HEK293 (cell line): ENCODE results near the gene ANKS6.
A peak's percentile ranks its signal among the peaks of the same experiment; 100 is the strongest.

Experiments
- CTCF ChIA-PET: fragments of 350-600 bp; formaldehyde crosslinking; extraction: SDS; loops from one replicate; lab custom pipeline; 2021; ENCODE audit warnings: antibody characterized with exemption; lab: Yijun Ruan, JAX
- POLR2A ChIA-PET: fragments of 300-600 bp; formaldehyde crosslinking; extraction: SDS; loops from one replicate; lab custom pipeline; 2020; ENCODE audit warnings: antibody characterized with exemption, inconsistent platforms; lab: Yijun Ruan, JAX
- H3K27ac ChIP-seq: fragments of 200-500 bp; sonication (Bioruptor generic); 2 replicates; pipeline ENCODE4 v1.5.1; 2014; ENCODE audit warnings: low read depth, low read length, control low read depth, inconsistent platforms; ENCODE audit errors: extremely low read depth
- H3K36me3 ChIP-seq, 2 experiments: fragments of 200-500 bp in 1 of 2; sonication (Bioruptor generic) in 1 of 2; 1 replicate in 1 of 2; 2 replicates in 1 of 2; pipeline ENCODE4 v1.5.1; 2014 to 2017; ENCODE audit warnings: inconsistent platforms in 2 of 2, low read length in 2 of 2; ENCODE audit not compliant: control insufficient read depth in 2 of 2, insufficient read depth in 1 of 2
- H3K4me1 ChIP-seq: fragments of 200-500 bp; sonication (Bioruptor generic); 2 replicates; pipeline ENCODE4 v1.5.1; 2014; ENCODE audit warnings: mild to moderate bottlenecking, low read length, inconsistent platforms; ENCODE audit not compliant: control insufficient read depth, insufficient read depth
- H3K4me3 ChIP-seq: 2 replicates; pipeline ENCODE4 v1.5.1; 2011; ENCODE audit warnings: low read depth, mild to moderate bottlenecking, control low read depth, low read length, moderate library complexity
- H3K9me3 ChIP-seq: fragments of 200-500 bp; sonication (Bioruptor generic); 2 replicates; pipeline ENCODE4 v1.5.1; 2014; ENCODE audit warnings: low read depth, low read length, inconsistent platforms; ENCODE audit not compliant: control insufficient read depth, insufficient read depth
- ATF2 ChIP-seq: fragments of 450-650 bp; formaldehyde crosslinking; IDR thresholded peaks from 2 replicates; pipeline ENCODE4 v1.5.1; 2016; ENCODE audit warnings: missing biosample characterization, missing genetic modification characterization, low read depth
- BCL11A ChIP-seq: fragments of 450-650 bp; formaldehyde crosslinking; IDR thresholded peaks from 2 replicates; pipeline ENCODE4 v1.5.1; 2016; ENCODE audit warnings: low read depth, missing biosample characterization, missing genetic modification characterization
- HOXA7 ChIP-seq: sonication (generic); formaldehyde crosslinking; IDR thresholded peaks from 2 replicates; pipeline ENCODE4 v1.8.1; 2022; ENCODE audit warnings: missing genetic modification reagents, borderline replicate concordance
- KLF17 ChIP-seq: fragments of 450-650 bp; formaldehyde crosslinking; IDR thresholded peaks from 2 replicates; pipeline ENCODE4 v1.5.1; 2016; ENCODE audit warnings: missing biosample characterization, missing genetic modification characterization
- OSR2 ChIP-seq: fragments of 450-650 bp; formaldehyde crosslinking; IDR thresholded peaks from 2 replicates; pipeline ENCODE4 v1.5.1; 2016; ENCODE audit warnings: missing biosample characterization, missing genetic modification characterization
- PRDM1 ChIP-seq: fragments of 450-650 bp; formaldehyde crosslinking; IDR thresholded peaks from 2 replicates; pipeline ENCODE4; 2016; ENCODE audit warnings: missing biosample characterization, missing genetic modification characterization
- REPIN1 ChIP-seq: fragments of 450-650 bp; formaldehyde crosslinking; IDR thresholded peaks from 2 replicates; pipeline ENCODE4 v1.5.1; 2017; ENCODE audit warnings: missing biosample characterization, missing genetic modification characterization, low read depth
- ZBTB11 ChIP-seq: fragments of 450-650 bp; formaldehyde crosslinking; conservative IDR thresholded peaks from 2 replicates; pipeline ENCODE4 v1.5.1; 2016; ENCODE audit warnings: low read depth, missing biosample characterization, missing genetic modification characterization
- ZBTB21 ChIP-seq: fragments of 450-650 bp; formaldehyde crosslinking; IDR thresholded peaks from 2 replicates; pipeline ENCODE4 v1.5.1; 2017; ENCODE audit warnings: missing biosample characterization, missing genetic modification characterization
- ZIC2 ChIP-seq: fragments of 450-650 bp; formaldehyde crosslinking; IDR thresholded peaks from 2 replicates; pipeline ENCODE4 v1.5.1; 2016; ENCODE audit warnings: missing biosample characterization, missing genetic modification characterization
- ZNF146 ChIP-seq: fragments of 450-650 bp; formaldehyde crosslinking; IDR thresholded peaks from 2 replicates; pipeline ENCODE4 v1.5.1; 2016; ENCODE audit warnings: missing biosample characterization, missing genetic modification characterization
- ZNF335 ChIP-seq: fragments of 450-650 bp; formaldehyde crosslinking; conservative IDR thresholded peaks from 2 replicates; pipeline ENCODE4 v1.5.1; 2016; ENCODE audit warnings: missing biosample characterization, missing genetic modification characterization
- ZNF366 ChIP-seq: fragments of 450-650 bp; formaldehyde crosslinking; conservative IDR thresholded peaks from 2 replicates; pipeline ENCODE4 v1.5.1; 2016; ENCODE audit warnings: missing biosample characterization, missing genetic modification characterization
- ZNF416 ChIP-seq: fragments of 450-650 bp; formaldehyde crosslinking; IDR thresholded peaks from 2 replicates; pipeline ENCODE4 v1.5.1; 2016; ENCODE audit warnings: missing biosample characterization, missing genetic modification characterization
- ZNF621 ChIP-seq: fragments of 450-650 bp; formaldehyde crosslinking; IDR thresholded peaks from 2 replicates; pipeline ENCODE4 v1.5.1; 2017; ENCODE audit warnings: missing biosample characterization, missing genetic modification characterization
- ZNF626 ChIP-seq: fragments of 450-650 bp; sonication (Bioruptor Pico); formaldehyde crosslinking; IDR thresholded peaks from 2 replicates; pipeline ENCODE4 v1.5.1; 2018; ENCODE audit warnings: missing biosample characterization, missing genetic modification characterization, inconsistent platforms
- ZNF707 ChIP-seq: fragments of 450-650 bp; formaldehyde crosslinking; IDR thresholded peaks from 2 replicates; pipeline ENCODE4 v1.5.1; 2016; ENCODE audit warnings: missing biosample characterization, missing genetic modification characterization

Gene ANKS6

GRCh38 chr9:98811051-98811650 lies 14.8 kb upstream of the ANKS6 start:
- no peaks in the 10 kb centered on the region for H3K36me3 ChIP-seq
- H3K27ac ChIP-seq = no peak overlapping the region
- ChIA-PET POLR2A (no interaction called here), CTCF (no interaction called here)
- H3K4me3 ChIP-seq = no peak overlapping the region
- peak; percentile 40; the same call in 1 of the 2 replicates for TF ChIP-seq ZNF366 (tag by site-specific recombination)
- peak; percentile 47; the same call in 1 of the 2 replicates for TF ChIP-seq PRDM1
- TF ChIP-seq KLF17 (tag by site-specific recombination) = no peak
- peak; percentile 31; the same call in 1 of the 2 replicates for TF ChIP-seq ZBTB21 (tag by site-specific recombination)
- peak; percentile 65; the same call in 1 of the 2 replicates for TF ChIP-seq ATF2
- TF ChIP-seq, all 188 proteins: peak for 4
- Histone ChIP-seq H3K9me3 (no peaks in the 10 kb centered on the region), H3K4me1 (no peaks in the 10 kb centered on the region)

GRCh38 chr9:98810102-98810842 lies 13.9 kb upstream of the ANKS6 start:
- CTCF ChIA-PET = interaction anchor here (0.7 kb wide), 1 partner anchor 12 kb away, joined by 3 read pairs; no protein-coding TSS in a partner anchor
- Histone ChIP-seq H3K4me1 (no peaks in the 10 kb centered on the region), H3K27ac (no peak overlapping the region), H3K9me3 (no peaks in the 10 kb centered on the region), H3K4me3 (no peak overlapping the region), H3K36me3 (no peaks in the 10 kb centered on the region)
- POLR2A ChIA-PET = no interaction called here
- TF ChIP-seq OSR2 (tag by site-specific recombination) = no peak
- TF ChIP-seq ZNF335 = 0 out of 2 replicates have a peak, but pooled peaks have one; percentile 25

- no peaks in the 10 kb centered on the region for H3K36me3 ChIP-seq
- H3K9me3 ChIP-seq = no peaks in the 10 kb centered on the region
- POLR2A ChIA-PET = no interaction called here
- TF ChIP-seq ZIC2 = peak; percentile 37
- TF ChIP-seq BCL11A (tag by site-specific recombination) = no peak
- no peaks in the 10 kb centered on the region for H3K4me1 ChIP-seq
- H3K27ac ChIP-seq = no peak overlapping the region
- no peak overlapping the region for H3K4me3 ChIP-seq
- CTCF ChIA-PET = interaction anchor here (0.7 to 3.4 kb wide), 5 partner anchors 13 to 331 kb away, joined by 3 to 19 read pairs (median 6); no protein-coding TSS in a partner anchor
Observed at GRCh38 chr9:98809311-98810101, 13.2 kb upstream of the ANKS6 start.

- Histone ChIP-seq H3K9me3 (no peaks in the 10 kb centered on the region), H3K4me1 (no peaks in the 10 kb centered on the region), H3K27ac (no peak overlapping the region), H3K4me3 (no peak overlapping the region), H3K36me3 (no peaks in the 10 kb centered on the region)
- ChIA-PET CTCF (interaction anchor here (0.9 to 3.4 kb wide), 5 partner anchors 18 to 423 kb away, joined by 3 to 19 read pairs (median 6); no protein-coding TSS in a partner anchor), POLR2A (interaction anchor here (2.3 kb wide), 1 partner anchor 17 kb away, joined by 5 read pairs; no protein-coding TSS in a partner anchor)
- TF ChIP-seq ZNF626 (tag by site-specific recombination) = no peak
- TF ChIP-seq ZBTB11 = no peak
- no peak for TF ChIP-seq ZNF707 (tag by site-specific recombination)
- TF ChIP-seq REPIN1 (tag by site-specific recombination) = no peak
- no peak for TF ChIP-seq ZNF416 (tag by site-specific recombination)
- no peak for TF ChIP-seq ZNF621 (tag by site-specific recombination)
- TF ChIP-seq ZNF146 (tag by site-specific recombination) = no peak
- TF ChIP-seq HOXA7 = no peak
Observed at GRCh38 chr9:98808875-98809274, 12.5 kb upstream of the ANKS6 start.
